Measurements from ENCODE around the gene ST8SIA1.

ST8SIA1 gene

DNA sequence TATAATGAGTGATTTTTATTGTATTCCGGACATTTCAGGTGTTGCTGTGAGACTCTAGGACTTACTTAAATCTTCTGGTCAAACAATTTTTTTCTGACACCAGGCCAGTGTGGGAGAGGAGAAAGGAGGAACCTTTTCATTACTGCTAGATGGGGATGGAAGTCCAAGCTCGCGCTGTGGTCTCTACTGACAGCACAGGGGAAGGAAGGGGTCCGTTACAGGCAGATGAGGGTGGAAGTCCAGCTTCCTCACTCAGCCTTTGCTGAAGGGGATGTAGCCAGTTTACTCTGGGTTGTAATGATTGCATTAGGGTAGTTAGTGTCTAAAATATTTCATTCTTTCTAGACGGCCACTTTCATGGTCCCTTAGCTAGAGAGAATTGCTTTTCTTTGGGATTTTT is 26.3 kb upstream of the ST8SIA1 start:
- TF ChIP-seq, protein P1, sequence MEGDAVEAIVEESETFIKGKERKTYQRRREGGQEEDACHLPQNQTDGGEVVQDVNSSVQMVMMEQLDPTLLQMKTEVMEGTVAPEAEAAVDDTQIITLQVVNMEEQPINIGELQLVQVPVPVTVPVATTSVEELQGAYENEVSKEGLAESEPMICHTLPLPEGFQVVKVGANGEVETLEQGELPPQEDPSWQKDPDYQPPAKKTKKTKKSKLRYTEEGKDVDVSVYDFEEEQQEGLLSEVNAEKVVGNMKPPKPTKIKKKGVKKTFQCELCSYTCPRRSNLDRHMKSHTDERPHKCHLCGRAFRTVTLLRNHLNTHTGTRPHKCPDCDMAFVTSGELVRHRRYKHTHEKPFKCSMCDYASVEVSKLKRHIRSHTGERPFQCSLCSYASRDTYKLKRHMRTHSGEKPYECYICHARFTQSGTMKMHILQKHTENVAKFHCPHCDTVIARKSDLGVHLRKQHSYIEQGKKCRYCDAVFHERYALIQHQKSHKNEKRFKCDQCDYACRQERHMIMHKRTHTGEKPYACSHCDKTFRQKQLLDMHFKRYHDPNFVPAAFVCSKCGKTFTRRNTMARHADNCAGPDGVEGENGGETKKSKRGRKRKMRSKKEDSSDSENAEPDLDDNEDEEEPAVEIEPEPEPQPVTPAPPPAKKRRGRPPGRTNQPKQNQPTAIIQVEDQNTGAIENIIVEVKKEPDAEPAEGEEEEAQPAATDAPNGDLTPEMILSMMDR (IDR thresholded peaks at IDR 0.05): no peak

DNA sequence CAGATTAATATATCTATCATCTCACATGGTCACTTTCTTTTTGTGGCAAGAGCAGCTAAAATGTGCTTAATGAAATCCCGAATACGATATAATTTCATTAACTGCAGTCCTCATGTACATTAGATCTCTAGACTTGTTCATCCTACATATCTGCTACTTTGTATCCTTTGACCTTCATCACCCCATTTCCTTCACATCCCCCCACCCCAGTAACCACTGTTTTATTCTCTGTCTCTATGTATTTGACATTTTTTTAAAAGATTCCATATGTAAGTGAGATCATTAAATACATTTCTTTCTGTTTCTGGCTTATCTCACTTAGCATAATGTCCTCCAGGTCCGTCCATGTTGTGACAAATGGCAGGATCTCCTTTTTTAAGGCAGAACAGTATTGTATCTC is 23.0 kb upstream of the ST8SIA1 start:
- TF ChIP-seq, protein P1 (IDR thresholded peaks at IDR 0.05): no peak

DNA sequence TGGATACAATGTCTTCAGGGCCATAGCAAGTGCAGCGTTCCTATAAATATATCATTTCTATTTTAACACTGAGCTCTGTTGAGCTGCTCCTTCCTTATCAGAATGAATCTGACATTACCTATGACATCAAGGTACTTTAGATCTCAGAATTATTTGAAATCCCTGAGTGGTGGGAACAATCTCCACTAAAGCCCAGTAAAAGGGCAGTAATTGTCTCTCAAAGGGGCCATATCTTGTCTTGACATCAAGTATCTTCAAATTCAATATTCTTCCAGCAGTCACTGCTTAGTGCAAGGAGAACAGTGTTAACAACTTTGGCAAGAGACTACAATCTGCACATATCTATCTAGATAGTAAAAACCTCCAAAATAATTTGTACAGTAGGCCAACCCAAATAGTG is 21.7 kb upstream of the ST8SIA1 start:
- TF ChIP-seq, protein P1 (IDR thresholded peaks at IDR 0.05): no peak

DNA sequence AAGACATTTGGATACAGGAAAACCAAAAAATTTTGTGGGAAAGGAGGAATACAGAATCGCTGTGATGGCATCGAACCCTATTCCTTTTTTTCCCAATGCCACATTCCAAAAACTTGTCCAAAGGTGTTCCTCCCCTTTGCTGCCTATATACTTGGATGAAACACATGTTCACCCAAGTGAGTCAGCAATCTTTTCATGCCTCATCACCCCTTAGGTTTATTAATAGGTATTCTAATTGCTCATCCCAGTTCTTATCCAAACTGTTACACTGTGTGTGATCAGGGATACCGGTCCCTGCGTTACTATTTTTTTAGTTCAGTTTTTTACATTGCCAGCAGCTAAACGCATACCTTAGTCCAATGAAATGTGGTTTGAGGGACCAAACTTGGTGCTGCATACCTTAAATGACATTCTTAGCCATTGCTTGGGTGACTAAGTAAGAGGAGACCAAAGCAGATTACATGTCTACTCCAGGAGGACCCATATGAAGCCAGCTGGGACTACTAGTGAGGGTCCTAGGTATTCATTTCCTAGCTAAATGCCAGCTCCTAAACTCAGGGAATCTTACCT is 20.6 kb upstream of the ST8SIA1 start:
- TF ChIP-seq, protein P1 (IDR thresholded peaks at IDR 0.05): no peak

DNA sequence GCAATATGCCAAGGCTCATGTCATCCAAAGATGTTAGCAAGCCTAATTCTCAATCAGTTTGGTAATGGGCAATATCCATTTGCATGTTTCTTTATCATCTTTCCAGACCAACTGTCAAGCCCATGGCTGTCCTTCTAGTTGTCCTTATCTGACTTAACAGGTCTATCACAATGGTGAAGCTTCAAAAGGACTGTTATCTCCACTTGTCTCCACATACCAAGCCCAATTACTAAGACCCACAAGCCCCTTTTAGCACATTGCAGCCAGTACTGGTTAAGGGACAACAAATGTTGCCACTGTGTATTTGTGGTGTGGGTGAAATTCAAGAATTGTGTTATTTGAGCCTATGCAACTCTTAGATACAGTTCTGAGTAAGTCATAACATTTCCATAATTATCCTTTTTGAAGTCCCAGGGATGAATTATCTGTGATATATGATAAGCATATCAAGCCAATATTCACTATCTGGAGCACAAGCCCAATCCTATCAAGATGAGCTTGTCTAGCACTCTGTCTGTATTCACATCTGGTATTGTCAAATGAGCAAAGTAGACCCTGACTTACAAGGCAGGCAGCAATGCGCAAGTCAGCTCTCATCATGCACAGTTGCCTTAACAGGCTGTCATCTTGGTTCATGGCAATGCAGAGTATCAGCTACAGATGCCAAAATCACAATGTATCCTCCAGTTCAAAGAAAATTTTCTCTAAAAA is 19.3 kb upstream of the ST8SIA1 start:
- TF ChIP-seq, protein P1 (IDR thresholded peaks at IDR 0.05): no peak

DNA sequence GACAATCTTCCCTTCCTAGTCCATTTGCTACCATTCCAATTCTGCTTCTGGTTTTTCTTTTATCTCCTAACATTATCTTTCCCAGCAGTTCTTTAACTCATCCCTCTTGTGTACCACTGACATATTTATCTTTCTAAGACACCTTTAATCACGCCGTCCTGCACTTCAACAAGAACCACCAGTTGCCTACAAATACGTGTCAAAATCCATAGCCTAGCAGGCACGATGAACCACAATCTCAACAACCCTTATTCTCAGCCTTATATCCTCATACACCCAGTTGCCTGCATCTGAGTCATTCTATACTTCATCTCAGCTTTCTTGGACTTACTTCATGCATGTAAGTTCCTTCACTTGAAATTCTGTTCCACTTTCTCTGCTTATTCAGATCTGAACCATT is 16.4 kb upstream of the ST8SIA1 start:
- TF ChIP-seq, protein P1 (IDR thresholded peaks at IDR 0.05): no peak

DNA sequence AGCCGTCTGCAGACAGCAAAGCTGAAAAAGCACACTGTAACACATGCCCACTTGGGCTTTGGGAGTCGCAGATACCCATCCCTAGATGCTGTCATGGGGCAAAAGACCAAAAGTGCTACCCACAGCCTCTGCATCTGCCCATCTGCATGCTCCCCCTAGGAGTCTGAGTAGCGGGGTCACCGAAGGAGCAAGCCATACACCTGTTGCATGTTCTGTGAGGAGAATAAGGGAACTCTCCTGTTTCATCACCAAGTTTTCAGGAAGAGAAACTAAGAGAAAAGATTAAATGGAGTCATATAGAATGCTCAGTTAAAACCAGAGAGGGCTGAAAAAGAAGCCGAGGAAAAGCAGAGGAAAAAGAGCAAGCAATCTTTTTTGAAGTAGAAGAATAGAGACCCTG is 13.7 kb upstream of the ST8SIA1 start:
- TF ChIP-seq, protein P1 (IDR thresholded peaks at IDR 0.05): no peak
